HepG2 (cell line): ENCODE measurements around the gene IQCN. TPM values are rescaled to one million over a fixed set of nuclear protein-coding genes. Genes with fewer than 3 reads are reported as not detected.
A peak's percentile ranks its signal among the peaks of the same experiment; 100 is the strongest.

Experiments used
- IRX3 ChIP-seq: sonication (generic); formaldehyde crosslinking; IDR thresholded peaks from 2 replicates; pipeline ENCODE4 v1.8.1; 2023; ENCODE audit warnings: mild to moderate bottlenecking, low read depth, missing genetic modification reagents, borderline replicate concordance
- NFE2L1 ChIP-seq: sonication (generic); formaldehyde crosslinking; IDR thresholded peaks from 2 replicates; pipeline ENCODE4 v1.4.0; 2020; ENCODE audit warnings: missing genetic modification reagents, mild to moderate bottlenecking, borderline replicate concordance
- PRMT3 ChIP-seq: sonication (generic); formaldehyde crosslinking; IDR thresholded peaks from 2 replicates; pipeline ENCODE4 v1.8.1; 2022; ENCODE audit warnings: low read depth, mild to moderate bottlenecking, moderate library complexity, missing genetic modification reagents, borderline replicate concordance
- RAD21 ChIP-seq: fragments of 450-650 bp; formaldehyde crosslinking; IDR thresholded peaks from 2 replicates; pipeline ENCODE4 v1.5.0; 2020; ENCODE audit warnings: mild to moderate bottlenecking
- SMARCC2 ChIP-seq: fragments of 450-650 bp; IDR thresholded peaks from 2 replicates; pipeline ENCODE4 v1.6.1; 2017; ENCODE audit warnings: antibody characterized with exemption, mild to moderate bottlenecking
- SRF ChIP-seq: IDR thresholded peaks from 2 replicates; pipeline ENCODE4 v1.6.1; 2011; ENCODE audit warnings: mild to moderate bottlenecking, low read depth, low read length, moderate library complexity
- TP53 ChIP-seq: sonication (generic); formaldehyde crosslinking; conservative IDR thresholded peaks from 2 replicates; pipeline ENCODE4 v1.4.0; 2020; ENCODE audit warnings: missing genetic modification reagents
- ZNF44 ChIP-seq: sonication (generic); formaldehyde crosslinking; IDR thresholded peaks from 2 replicates; pipeline ENCODE4 v1.5.1; 2020; ENCODE audit warnings: mild to moderate bottlenecking, missing genetic modification reagents
- ZNF512 ChIP-seq: sonication (generic); formaldehyde crosslinking; IDR thresholded peaks from 2 replicates; pipeline ENCODE4 v1.4.0; 2020; ENCODE audit warnings: mild to moderate bottlenecking, missing genetic modification reagents
- ZSCAN21 ChIP-seq: sonication (generic); formaldehyde crosslinking; IDR thresholded peaks from 2 replicates; pipeline ENCODE4 v1.8.0; 2022; ENCODE audit warnings: mild to moderate bottlenecking, missing genetic modification reagents, moderate library complexity, borderline replicate concordance
- polyA plus RNA-seq, 8 experiments: library from polyadenylated mRNA; depleted of rRNA in 3 of 8; stranded (reverse) in 7 of 8; unstranded in 1 of 8; fragments of >200 nt; fragmentation: Illumina TruSeq in 4 of 8; extraction: Trizol in 4 of 8; gene quantifications; 2 replicates each; pipeline versions ENCODE4 v1.2.1 to v1.2.3, GENCODE V29; 2011 to 2016; ENCODE audit warnings: low read depth in 4 of 8, missing spikeins in 1 of 8, mixed read lengths in 1 of 8; ENCODE audit not compliant: insufficient read depth in 1 of 8
- total RNA-seq, 5 experiments: library from RNA; depleted of rRNA; stranded (reverse); fragments of >200 nt; fragmentation: Illumina TruSeq; extraction: Trizol; gene quantifications; 2 replicates each; pipeline ENCODE4 v1.2.3, GENCODE V29; 2016; ENCODE audit warnings: low read depth in 1 of 5
- TF ChIP-seq, protein P1 (sequence below), 2 experiments: fragments of 450-650 bp in 1 of 2; sonication (generic) in 1 of 2; formaldehyde crosslinking in 1 of 2; IDR thresholded peaks; 2 replicates each; pipeline versions ENCODE4 v1.6.1 to v1.8.0; 2016 to 2022; ENCODE audit warnings: antibody characterized with exemption in 1 of 2, mild to moderate bottlenecking in 1 of 2, missing genetic modification reagents in 1 of 2
- TF ChIP-seq, protein P2 (sequence below): sonication (generic); formaldehyde crosslinking; IDR thresholded peaks from 2 replicates; pipeline ENCODE4 v1.5.0; 2020; ENCODE audit warnings: missing genetic modification reagents, mild to moderate bottlenecking, borderline replicate concordance
- TF ChIP-seq, protein P3 (sequence below): sonication (generic); formaldehyde crosslinking; IDR thresholded peaks from 2 replicates; pipeline ENCODE4 v1.4.0; 2020; ENCODE audit warnings: missing genetic modification reagents
- TF ChIP-seq, protein P4 (sequence below): IDR thresholded peaks from 2 replicates; pipeline ENCODE4 v1.6.1; 2012; ENCODE audit warnings: inconsistent platforms

Gene IQCN
- total and polyA plus RNA-seq, 2 of the 13 experiments (the other 11 are each of a cell fraction or from before 2014, with no cell fraction given) = 0.04 to 0.18 TPM

- TF ChIP-seq ZNF512 (CRISPR knock-in tag) = no peak
- peak; percentile 88; the same call in 1 of the 2 replicates for TF ChIP-seq PRMT3
- TF ChIP-seq SMARCC2 = no peak
- no peak for TF ChIP-seq TP53 (CRISPR knock-in tag)
- no peak; the same call in 1 of the 2 replicates for TF ChIP-seq ZSCAN21 (CRISPR knock-in tag)
- TF ChIP-seq, protein P1, sequence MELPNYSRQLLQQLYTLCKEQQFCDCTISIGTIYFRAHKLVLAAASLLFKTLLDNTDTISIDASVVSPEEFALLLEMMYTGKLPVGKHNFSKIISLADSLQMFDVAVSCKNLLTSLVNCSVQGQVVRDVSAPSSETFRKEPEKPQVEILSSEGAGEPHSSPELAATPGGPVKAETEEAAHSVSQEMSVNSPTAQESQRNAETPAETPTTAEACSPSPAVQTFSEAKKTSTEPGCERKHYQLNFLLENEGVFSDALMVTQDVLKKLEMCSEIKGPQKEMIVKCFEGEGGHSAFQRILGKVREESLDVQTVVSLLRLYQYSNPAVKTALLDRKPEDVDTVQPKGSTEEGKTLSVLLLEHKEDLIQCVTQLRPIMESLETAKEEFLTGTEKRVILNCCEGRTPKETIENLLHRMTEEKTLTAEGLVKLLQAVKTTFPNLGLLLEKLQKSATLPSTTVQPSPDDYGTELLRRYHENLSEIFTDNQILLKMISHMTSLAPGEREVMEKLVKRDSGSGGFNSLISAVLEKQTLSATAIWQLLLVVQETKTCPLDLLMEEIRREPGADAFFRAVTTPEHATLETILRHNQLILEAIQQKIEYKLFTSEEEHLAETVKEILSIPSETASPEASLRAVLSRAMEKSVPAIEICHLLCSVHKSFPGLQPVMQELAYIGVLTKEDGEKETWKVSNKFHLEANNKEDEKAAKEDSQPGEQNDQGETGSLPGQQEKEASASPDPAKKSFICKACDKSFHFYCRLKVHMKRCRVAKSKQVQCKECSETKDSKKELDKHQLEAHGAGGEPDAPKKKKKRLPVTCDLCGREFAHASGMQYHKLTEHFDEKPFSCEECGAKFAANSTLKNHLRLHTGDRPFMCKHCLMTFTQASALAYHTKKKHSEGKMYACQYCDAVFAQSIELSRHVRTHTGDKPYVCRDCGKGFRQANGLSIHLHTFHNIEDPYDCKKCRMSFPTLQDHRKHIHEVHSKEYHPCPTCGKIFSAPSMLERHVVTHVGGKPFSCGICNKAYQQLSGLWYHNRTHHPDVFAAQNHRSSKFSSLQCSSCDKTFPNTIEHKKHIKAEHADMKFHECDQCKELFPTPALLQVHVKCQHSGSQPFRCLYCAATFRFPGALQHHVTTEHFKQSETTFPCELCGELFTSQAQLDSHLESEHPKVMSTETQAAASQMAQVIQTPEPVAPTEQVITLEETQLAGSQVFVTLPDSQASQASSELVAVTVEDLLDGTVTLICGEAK (IDR thresholded peaks at IDR 0.05) = no peak
- TF ChIP-seq, protein P1 (CRISPR knock-in tag; IDR thresholded peaks at IDR 0.05) = peak; percentile 18; the same call in 1 of the 2 replicates
- no peak for TF ChIP-seq RAD21 (CRISPR knock-in tag)
- no peak for TF ChIP-seq IRX3
- TF ChIP-seq, protein P2, sequence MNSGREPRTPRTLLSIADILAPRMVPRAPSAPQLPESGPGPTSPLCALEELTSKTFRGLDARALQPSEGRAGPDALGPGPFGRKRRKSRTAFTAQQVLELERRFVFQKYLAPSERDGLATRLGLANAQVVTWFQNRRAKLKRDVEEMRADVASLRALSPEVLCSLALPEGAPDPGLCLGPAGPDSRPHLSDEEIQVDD (CRISPR knock-in tag) = no peak
- TF ChIP-seq, protein P3, sequence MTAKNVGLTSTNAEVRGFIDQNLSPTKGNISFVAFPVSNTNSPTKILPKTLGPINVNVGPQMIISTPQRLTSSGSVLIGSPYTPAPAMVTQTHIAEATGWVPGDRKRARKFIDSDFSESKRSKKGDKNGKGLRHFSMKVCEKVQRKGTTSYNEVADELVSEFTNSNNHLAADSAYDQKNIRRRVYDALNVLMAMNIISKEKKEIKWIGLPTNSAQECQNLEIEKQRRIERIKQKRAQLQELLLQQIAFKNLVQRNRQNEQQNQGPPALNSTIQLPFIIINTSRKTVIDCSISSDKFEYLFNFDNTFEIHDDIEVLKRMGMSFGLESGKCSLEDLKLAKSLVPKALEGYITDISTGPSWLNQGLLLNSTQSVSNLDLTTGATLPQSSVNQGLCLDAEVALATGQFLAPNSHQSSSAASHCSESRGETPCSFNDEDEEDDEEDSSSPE = no peak
- TF ChIP-seq, protein P4, sequence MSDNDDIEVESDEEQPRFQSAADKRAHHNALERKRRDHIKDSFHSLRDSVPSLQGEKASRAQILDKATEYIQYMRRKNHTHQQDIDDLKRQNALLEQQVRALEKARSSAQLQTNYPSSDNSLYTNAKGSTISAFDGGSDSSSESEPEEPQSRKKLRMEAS = peak; percentile 66
- TF ChIP-seq SRF = no peak
- TF ChIP-seq NFE2L1 (CRISPR knock-in tag) = no peak
- TF ChIP-seq ZNF44 (CRISPR knock-in tag) = peak; percentile 77; the same call in 1 of the 2 replicates
Observed at GRCh38 chr19:18304458-18305310, 30.4 kb upstream of the IQCN start (continued).
